ENCODE results near the gene CDX2.

The CDX2 gene

GRCh38 chr13:27913160-27913559, 56.0 kb downstream of the CDX2 start:
- DNase-seq = no peak

- DNase-seq = no peak
Measured at GRCh38 chr13:27911521-27911920, 57.6 kb downstream of the CDX2 start.
